ENCODE measurements around the gene SYT11.

SYT11 gene

GRCh38 chr1:155859234-155859829 lies at the start of gene SYT11:
Gene SYT11, plus strand, starts transcription at chr1:155859567. Its CDS starts 195 bp downstream, at chr1:155859762.
- peak; percentile 98 for DNase-seq (ENCODE audit: low read depth)
- peak within 1 kb of the TSS; percentile 72 for H3K4me3 ChIP-seq (replicated peaks; ENCODE audit: low read depth, low read length)
- no peak for TF ChIP-seq CTCF (IDR thresholded peaks at IDR 0.05; ENCODE audit: low read length, missing control alignments)

- no peak overlapping the region for H3K4me3 ChIP-seq (replicated peaks; ENCODE audit: low read depth, low read length)
- TF ChIP-seq CTCF (IDR thresholded peaks at IDR 0.05; ENCODE audit: low read length, missing control alignments), result no peak
- no peak for DNase-seq (ENCODE audit: low read depth)
Measured at GRCh38 chr1:155812878-155813277, 46.5 kb upstream of the SYT11 start.

- no peak for TF ChIP-seq CTCF (IDR thresholded peaks at IDR 0.05; ENCODE audit: low read length, missing control alignments)
- H3K4me3 ChIP-seq (replicated peaks; ENCODE audit: low read depth, low read length), result no peak overlapping the region
- no peak for DNase-seq (ENCODE audit: low read depth)
Measured at GRCh38 chr1:155813672-155814071, 45.7 kb upstream of the SYT11 start.

GRCh38 chr1:155816351-155816750 lies 43.0 kb upstream of the SYT11 start:
- DNase-seq (ENCODE audit: low read depth), result no peak
- TF ChIP-seq CTCF (IDR thresholded peaks at IDR 0.05; ENCODE audit: low read length, missing control alignments), result no peak
- H3K4me3 ChIP-seq (replicated peaks; ENCODE audit: low read depth, low read length), result no peak overlapping the region

GRCh38 chr1:155827450-155827849 lies 31.9 kb upstream of the SYT11 start:
- DNase-seq (ENCODE audit: low read depth), result no peak
- no peak overlapping the region for H3K4me3 ChIP-seq (replicated peaks; ENCODE audit: low read depth, low read length)
- no peak for TF ChIP-seq CTCF (IDR thresholded peaks at IDR 0.05; ENCODE audit: low read length, missing control alignments)

- H3K4me3 ChIP-seq (replicated peaks; ENCODE audit: low read depth, low read length), result no peak overlapping the region
- TF ChIP-seq CTCF (IDR thresholded peaks at IDR 0.05; ENCODE audit: low read length, missing control alignments), result no peak
- DNase-seq (ENCODE audit: low read depth), result no peak
Measured at GRCh38 chr1:155831279-155831976, 27.9 kb upstream of the SYT11 start.

Data from fibroblast of pulmonary artery (primary cell).